ENCODE results near the gene FHIT. TPM values are rescaled to one million over a fixed set of nuclear protein-coding genes. Genes with fewer than 3 reads are reported as not detected.
A peak's percentile ranks its signal among the peaks of the same experiment; 100 is the strongest.
"Not testable (repeated sequence)": the region's sequence is repeated elsewhere in the genome, so short reads cannot be mapped to it uniquely, and the experiment has no call there.

Gene FHIT
- total and polyA plus RNA-seq, 2 donors from 2014 or later, result 20.2 to 61.2 TPM

GRCh38 chr3:61053781-61054496, 197.3 kb downstream of the FHIT start:
- Histone ChIP-seq H3K9ac (ENCODE audit: low read length in 3 of 3) (no peak overlapping the region), H3K4me3 (ENCODE audit: low read length in 3 of 3) (no peak overlapping the region), H3K9me3 (ENCODE audit: control insufficient read depth in 2 of 3, insufficient read depth in 1 of 3, low read length in 3 of 3) (no peaks in the 10 kb centered on the region), H3K36me3 (ENCODE audit: control insufficient read depth in 2 of 3, insufficient read depth in 3 of 3, low read length in 3 of 3) (no peaks in the 10 kb centered on the region), H3K27ac (ENCODE audit: low read depth in 2 of 2, low read length in 2 of 2) (no peak overlapping the region), H3K27me3 (ENCODE audit: control insufficient read depth, insufficient read depth, low read length) (no peaks in the 10 kb centered on the region), H3K4me1 (ENCODE audit: control insufficient read depth in 2 of 3, insufficient read depth in 2 of 3, low read depth in 1 of 3, low read length in 3 of 3) (peaks cover 0 to 7% (median 2%) of the 10 kb centered on the region in 3 donors)
- DNase-seq (no peak), FAIRE-seq (peak; percentile 45)
- intact Hi-C loops (cut with DNase I), result no loop called here
- TF ChIP-seq CTCF (IDR thresholded peaks at IDR 0.05; ENCODE audit: borderline replicate concordance, extremely low read depth, insufficient read depth), result no peak

- no peak for DNase-seq
- intact Hi-C loops (cut with DNase I), result no loop called here
- FAIRE-seq, result no peak
- Histone ChIP-seq H3K9me3 (ENCODE audit: control insufficient read depth in 2 of 3, insufficient read depth in 1 of 3, low read length in 3 of 3) (no peaks in the 10 kb centered on the region), H3K4me3 (ENCODE audit: low read length in 3 of 3) (no peak overlapping the region), H3K27ac (ENCODE audit: low read depth in 2 of 2, low read length in 2 of 2) (no peak overlapping the region), H3K9ac (ENCODE audit: low read length in 3 of 3) (no peak overlapping the region), H3K27me3 (ENCODE audit: control insufficient read depth, insufficient read depth, low read length) (no peaks in the 10 kb centered on the region), H3K4me1 (ENCODE audit: control insufficient read depth in 2 of 3, insufficient read depth in 2 of 3, low read depth in 1 of 3, low read length in 3 of 3) (peaks cover 0 to 4% (median 0%) of the 10 kb centered on the region in 3 donors), H3K36me3 (ENCODE audit: control insufficient read depth in 2 of 3, insufficient read depth in 3 of 3, low read length in 3 of 3) (no peaks in the 10 kb centered on the region)
- TF ChIP-seq CTCF (IDR thresholded peaks at IDR 0.05; ENCODE audit: borderline replicate concordance, extremely low read depth, insufficient read depth), result no peak
These were observed 198.4 kb downstream of the FHIT start for GRCh38 chr3:61052851-61053250.

GRCh38 chr3:61051666-61052065, 199.6 kb downstream of the FHIT start:
- Histone ChIP-seq H3K4me3 (ENCODE audit: low read length in 3 of 3) (no peak overlapping the region), H3K27me3 (ENCODE audit: control insufficient read depth, insufficient read depth, low read length) (no peaks in the 10 kb centered on the region), H3K27ac (ENCODE audit: low read depth in 2 of 2, low read length in 2 of 2) (no peak overlapping the region), H3K36me3 (ENCODE audit: control insufficient read depth in 2 of 3, insufficient read depth in 3 of 3, low read length in 3 of 3) (no peaks in the 10 kb centered on the region), H3K9me3 (ENCODE audit: control insufficient read depth in 2 of 3, insufficient read depth in 1 of 3, low read length in 3 of 3) (no peaks in the 10 kb centered on the region), H3K4me1 (ENCODE audit: control insufficient read depth in 2 of 3, insufficient read depth in 2 of 3, low read depth in 1 of 3, low read length in 3 of 3) (peaks cover 0 to 4% (median 0%) of the 10 kb centered on the region in 3 donors), H3K9ac (ENCODE audit: low read length in 3 of 3) (no peak overlapping the region)
- FAIRE-seq (no peak), DNase-seq (no peak)
- intact Hi-C loops (cut with DNase I), result no loop called here
- no peak for TF ChIP-seq CTCF (IDR thresholded peaks at IDR 0.05; ENCODE audit: borderline replicate concordance, extremely low read depth, insufficient read depth)

GRCh38 chr3:61045169-61045568, 206.1 kb downstream of the FHIT start:
- H3K4me3 ChIP-seq (ENCODE audit: low read length in 3 of 3); H3K27ac ChIP-seq (ENCODE audit: low read depth in 2 of 2, low read length in 2 of 2); H3K27me3 ChIP-seq (ENCODE audit: control insufficient read depth, insufficient read depth, low read length); H3K9ac ChIP-seq (ENCODE audit: low read length in 3 of 3); H3K36me3 ChIP-seq (ENCODE audit: control insufficient read depth in 2 of 3, insufficient read depth in 3 of 3, low read length in 3 of 3); H3K9me3 ChIP-seq (ENCODE audit: control insufficient read depth in 2 of 3, insufficient read depth in 1 of 3, low read length in 3 of 3); FAIRE-seq; intact Hi-C loops (cut with DNase I); DNase-seq; H3K4me1 ChIP-seq (ENCODE audit: control insufficient read depth in 2 of 3, insufficient read depth in 2 of 3, low read depth in 1 of 3, low read length in 3 of 3): not testable (repeated sequence)

All from kidney (tissue), 14 donors.